OCI-LY3 (cell line): ENCODE data around the gene OSTF1.

Experiments used
- H2AFZ ChIP-seq: fragments of 200-600, 300-600 bp; shearing (Covaris generic); 2 replicates; pipeline ENCODE4 v1.6.0; 2014; ENCODE audit warnings: antibody characterized with exemption, low read depth, low read length
- H3K27ac ChIP-seq: fragments of 200-600, 300-600 bp; sonication (generic); 2 replicates; pipeline ENCODE4 v1.5.1; 2014; ENCODE audit warnings: mild to moderate bottlenecking, low read length, moderate library complexity, mixed read lengths
- H3K27me3 ChIP-seq: fragments of 200-600, 300-600 bp; sonication (generic); 2 replicates; pipeline ENCODE4 v1.6.1; 2014; ENCODE audit warnings: low read depth, low read length, mixed read lengths
- H3K36me3 ChIP-seq: fragments of 200-600, 300-600 bp; sonication (generic); replicated peaks from 2 replicates; pipeline ENCODE3; 2014; ENCODE audit warnings: low read depth, low read length, mixed read lengths
- H3K4me1 ChIP-seq: fragments of 300-600, 200-600 bp; sonication (generic); 2 replicates; pipeline ENCODE4 v1.6.1; 2014; ENCODE audit warnings: low read length, mixed read lengths
- H3K4me2 ChIP-seq: fragments of 200-600, 300-600 bp; sonication (generic); 2 replicates; pipeline ENCODE4 v1.6.1; 2014; ENCODE audit warnings: low read length, mixed read lengths
- H3K4me3 ChIP-seq: fragments of 300-600, 200-600 bp; sonication (generic); 2 replicates; pipeline ENCODE4 v1.5.1; 2014; ENCODE audit warnings: antibody characterized with exemption, mild to moderate bottlenecking, low read length, moderate library complexity
- H3K79me2 ChIP-seq: fragments of 300-600, 200-600 bp; shearing (Covaris generic); 2 replicates; pipeline ENCODE4 v1.6.1; 2014; ENCODE audit warnings: mild to moderate bottlenecking, low read length, mixed read lengths
- H3K9ac ChIP-seq: fragments of 300-600, 200-600 bp; shearing (Covaris generic); 2 replicates; pipeline ENCODE4 v1.6.0; 2014; ENCODE audit warnings: mild to moderate bottlenecking, low read length, moderate library complexity
- H3K9me3 ChIP-seq: fragments of 200-600, 300-600 bp; shearing (Covaris generic); 2 replicates; pipeline ENCODE4 v1.6.1; 2014; ENCODE audit warnings: low read length, mixed read lengths; ENCODE audit not compliant: insufficient read depth
- H4K20me1 ChIP-seq: fragments of 200-600, 300-600 bp; sonication (generic); 2 replicates; pipeline ENCODE4 v1.6.1; 2016; ENCODE audit warnings: low read length, mixed read lengths; ENCODE audit not compliant: insufficient read depth
- CTCF ChIP-seq: fragments of 200-600, 300-600 bp; sonication (generic); IDR thresholded peaks from 2 replicates; pipeline ENCODE4 v1.5.1; 2014; ENCODE audit warnings: antibody characterized with exemption, low read length, low read depth
- EZH2phosphoT487 ChIP-seq: fragments of 200-600 bp; shearing (Covaris generic); IDR thresholded peaks from 2 replicates; pipeline ENCODE4 v1.6.1; 2018; ENCODE audit warnings: antibody characterized with exemption, mixed run types, low read depth

The OSTF1 gene

GRCh38 chr9:75072895-75073294 lies 15.4 kb upstream of the OSTF1 start:
- H3K36me3 ChIP-seq: no peaks in the 10 kb centered on the region
- H3K9me3 ChIP-seq: no peaks in the 10 kb centered on the region
- H3K4me2 ChIP-seq: no peak overlapping the region
- H3K4me3 ChIP-seq: no peak overlapping the region
- H3K4me1 ChIP-seq: peaks cover 4% of the 10 kb centered on the region; the same call in 1 of the 2 replicates
- no peak overlapping the region for H2AFZ ChIP-seq
- H4K20me1 ChIP-seq: no peaks in the 10 kb centered on the region
- no peaks in the 10 kb centered on the region for H3K27me3 ChIP-seq
- no peaks in the 10 kb centered on the region for H3K79me2 ChIP-seq
- H3K9ac ChIP-seq: no peak overlapping the region
- H3K27ac ChIP-seq: no peak overlapping the region
- no peak for TF ChIP-seq EZH2phosphoT487
- TF ChIP-seq CTCF: no peak

DNA sequence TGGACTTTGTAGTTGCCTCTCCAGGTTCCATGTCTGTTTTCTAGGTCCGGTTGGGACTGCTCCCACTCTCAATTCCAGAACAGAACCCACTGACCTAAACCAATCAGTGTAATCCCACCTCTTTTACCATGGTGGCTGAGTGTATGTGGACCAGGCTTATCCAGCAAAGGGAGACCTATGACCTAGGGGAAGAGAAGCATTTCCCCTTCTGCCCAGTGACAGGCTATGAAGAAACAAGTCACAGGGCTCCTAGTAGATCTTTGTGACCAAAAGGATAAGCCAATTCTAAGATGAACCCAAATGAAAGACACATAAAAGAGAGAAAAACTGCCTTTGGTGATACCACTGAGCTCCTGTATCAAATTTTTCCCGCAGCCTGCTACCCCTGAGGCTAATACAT lies 6.7 kb upstream of the OSTF1 start:
- Histone ChIP-seq H3K27ac (no peak overlapping the region), H3K27me3 (0 out of 2 replicates have a peak, but pooled peaks cover 2% of the 10 kb centered on the region), H3K36me3 (no peaks in the 10 kb centered on the region), H3K4me3 (no peak overlapping the region), H2AFZ (no peak overlapping the region), H3K9me3 (no peaks in the 10 kb centered on the region), H4K20me1 (no peaks in the 10 kb centered on the region), H3K9ac (no peak overlapping the region), H3K4me1 (no peaks in the 10 kb centered on the region), H3K4me2 (no peak overlapping the region), H3K79me2 (no peaks in the 10 kb centered on the region)
- TF ChIP-seq CTCF (no peak), EZH2phosphoT487 (no peak)

DNA sequence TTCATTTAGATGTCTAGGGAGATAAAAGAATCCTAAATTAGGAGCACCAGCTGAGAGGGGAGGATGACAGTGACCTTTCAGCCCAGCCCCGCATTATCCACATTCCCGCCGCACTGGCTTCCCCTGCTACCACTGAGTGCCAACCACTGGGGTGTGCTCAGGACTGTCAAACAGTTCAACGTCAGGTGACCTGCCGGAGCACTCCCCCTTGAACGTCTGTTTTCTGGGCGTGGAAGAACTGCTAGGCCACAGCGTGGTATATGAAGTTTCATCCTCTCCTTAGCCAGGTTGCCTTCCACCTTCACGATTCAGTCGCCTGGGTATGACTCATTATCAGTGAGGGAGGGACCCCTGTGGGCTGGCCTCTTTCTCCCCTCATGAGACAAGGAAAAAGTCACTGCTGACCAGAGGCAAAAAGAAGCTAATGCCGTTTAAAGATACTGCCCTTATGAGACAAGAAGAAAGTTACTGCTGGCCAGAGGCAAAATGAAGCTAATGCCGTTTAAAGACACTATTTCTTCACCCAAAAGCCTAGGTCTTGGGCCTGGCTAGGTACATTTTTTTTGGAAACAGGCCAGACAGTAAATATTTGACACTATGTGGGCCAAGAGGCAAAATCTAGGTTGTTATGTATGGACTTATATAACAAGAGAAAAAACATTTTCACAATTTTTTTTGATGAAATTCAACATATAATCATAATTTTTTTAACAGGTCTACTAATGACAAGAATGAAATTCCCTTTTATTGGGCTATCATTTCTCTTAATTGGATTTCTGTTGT lies 4.9 kb upstream of the OSTF1 start:
- Histone ChIP-seq H3K9ac (no peak overlapping the region), H3K4me2 (no peak overlapping the region), H2AFZ (no peak overlapping the region), H4K20me1 (no peaks in the 10 kb centered on the region), H3K79me2 (no peaks in the 10 kb centered on the region), H3K4me1 (peaks cover 6% of the 10 kb centered on the region), H3K9me3 (no peaks in the 10 kb centered on the region), H3K36me3 (no peaks in the 10 kb centered on the region), H3K27me3 (0 out of 2 replicates have a peak, but pooled peaks cover 2% of the 10 kb centered on the region), H3K4me3 (no peak overlapping the region), H3K27ac (no peak overlapping the region)
- TF ChIP-seq CTCF (no peak), EZH2phosphoT487 (no peak)

- H2AFZ ChIP-seq: no peak overlapping the region
- H3K79me2 ChIP-seq: no peaks in the 10 kb centered on the region
- no peaks in the 10 kb centered on the region for H3K36me3 ChIP-seq
- H3K9me3 ChIP-seq: no peaks in the 10 kb centered on the region
- 0 out of 2 replicates have a peak, but pooled peaks cover 2% of the 10 kb centered on the region for H3K27me3 ChIP-seq
- peaks cover 6% of the 10 kb centered on the region for H3K4me1 ChIP-seq
- H3K27ac ChIP-seq: no peak overlapping the region
- TF ChIP-seq EZH2phosphoT487 (no peak), CTCF (no peak)
- H4K20me1 ChIP-seq: no peaks in the 10 kb centered on the region
- no peak overlapping the region for H3K4me2 ChIP-seq
- no peak overlapping the region for H3K4me3 ChIP-seq
- H3K9ac ChIP-seq: no peak overlapping the region
Measured at GRCh38 chr9:75084081-75084672, 4.1 kb upstream of the OSTF1 start.
